GM21367 (cell line): ENCODE results near the gene PERM1.
"Not testable (repeated sequence)": the region's sequence is repeated elsewhere in the genome, so short reads cannot be mapped to it uniquely, and the experiment has no call there.

Source experiments
- ATAC-seq: cut with Tn5 transposase; IDR thresholded peaks from one replicate; pipeline ENCODE4 v1.9.1; 2021; ENCODE audit not compliant: unreplicated experiment

Gene PERM1

GRCh38 chr1:979744-980072, 2.2 kb downstream of the PERM1 start:
- no peak for ATAC-seq

GRCh38 chr1:978835-979743, 2.8 kb downstream of the PERM1 start:
- no peak for ATAC-seq

- ATAC-seq, result no peak
These were observed 3.6 kb downstream of the PERM1 start for GRCh38 chr1:978069-978834.

- ATAC-seq, result not testable (repeated sequence)
These were observed 5.1 kb downstream of the PERM1 start for GRCh38 chr1:976791-977190.

- ATAC-seq, result no peak
These were observed 5.8 kb downstream of the PERM1 start for GRCh38 chr1:975896-976683.

GRCh38 chr1:975365-975764, 6.5 kb downstream of the PERM1 start:
- ATAC-seq, result no peak

- ATAC-seq, result no peak
These were observed 7.1 kb downstream of the PERM1 start for GRCh38 chr1:974687-975328.

GRCh38 chr1:974293-974640, 7.6 kb downstream of the PERM1 start:
- ATAC-seq, result no peak

- ATAC-seq, result no peak
These were observed 8.2 kb downstream of the PERM1 start for GRCh38 chr1:973459-974292.

- ATAC-seq, result no peak
These were observed 9.0 kb downstream of the PERM1 start for GRCh38 chr1:972726-973458.

GRCh38 chr1:971751-972506, 10.0 kb downstream of the PERM1 start:
- ATAC-seq, result no peak

GRCh38 chr1:970973-971730, 10.7 kb downstream of the PERM1 start:
- no peak for ATAC-seq

- ATAC-seq, result no peak
These were observed 11.5 kb downstream of the PERM1 start for GRCh38 chr1:970242-970972.

GRCh38 chr1:969260-969855, 12.5 kb downstream of the PERM1 start:
- ATAC-seq, result no peak

- no peak for ATAC-seq
These were observed 14.2 kb downstream of the PERM1 start for GRCh38 chr1:967466-968343.

- ATAC-seq, result peak; percentile 43
These were observed 15.1 kb downstream of the PERM1 start for GRCh38 chr1:966704-967300.
